Sigmoid colon (tissue), 7 donors: ENCODE measurements around the gene HPS5. TPM values are rescaled to one million over a fixed set of nuclear protein-coding genes. Genes with fewer than 3 reads are reported as not detected.

Experiments
- DNase-seq: peaks from one replicate; pipeline ENCODE4 v3.0.0-alpha.2; 2019
- H3K27ac ChIP-seq, 4 donors: fragments of 200-600 bp; sonication (generic); one replicate each; pipeline ENCODE4 v1.5.1; 2016 to 2019; ENCODE audit warnings: mild to moderate bottlenecking in 1 of 4
- H3K27me3 ChIP-seq, 3 donors: fragments of 200-600 bp; sonication (generic); one replicate each; pipeline ENCODE4 v1.5.1; 2019; ENCODE audit warnings: mild to moderate bottlenecking in 1 of 3
- H3K36me3 ChIP-seq, 4 donors: fragments of 200-600 bp; sonication (generic); one replicate each; pipeline ENCODE4 v1.5.1; 2016 to 2019
- H3K4me1 ChIP-seq, 4 donors: fragments of 200-600 bp; sonication (generic); one replicate each; pipeline ENCODE4 v1.5.1; 2017 to 2019
- H3K4me3 ChIP-seq, 4 donors: fragments of 200-600 bp; sonication (generic); one replicate each; pipeline ENCODE4 v1.5.1; 2017 to 2019; ENCODE audit warnings: mild to moderate bottlenecking in 2 of 4, moderate library complexity in 1 of 4
- H3K9me3 ChIP-seq, 4 donors: fragments of 200-600 bp in 3 of 4; sonication (generic) in 3 of 4; one replicate each; pipeline versions ENCODE4 v1.5.1 to v1.6.1; 2013 to 2019
- EP300 ChIP-seq, 4 donors: sonication (generic); formaldehyde crosslinking; IDR thresholded peaks; one replicate each; pipeline ENCODE4 v1.6.1; 2017; ENCODE audit warnings: antibody characterized with exemption in 4 of 4
- POLR2A ChIP-seq, 2 donors: fragments of 450-650 bp; IDR thresholded peaks; one replicate each; pipeline ENCODE4 v1.6.1; 2016; ENCODE audit warnings: antibody characterized with exemption in 2 of 2, mild to moderate bottlenecking in 2 of 2, moderate library complexity in 2 of 2
- POLR2AphosphoS5 ChIP-seq, 4 donors: sonication (generic); formaldehyde crosslinking; IDR thresholded peaks; one replicate each; pipeline ENCODE4 v1.6.1; 2017; ENCODE audit warnings: antibody characterized with exemption in 4 of 4
- WGBS, 2 donors: extraction: QIAGEN DNeasy Blood & Tissue Kit; methylation state at CpG; one replicate each; pipeline ENCODE4 v1.1.7; 2013; 5-methylcytosine and 5-hydroxymethylcytosine counted together
- intact Hi-C: fragments of 100-400 bp; cut with DNase I; formaldehyde crosslinking; loops from one replicate; pipeline ENCODE4 v1.15.1; 2023
- polyA plus RNA-seq, 3 donors: library from polyadenylated mRNA; stranded (reverse); fragments of 200-250 nt; gene quantifications; one replicate each; pipeline ENCODE4 v1.2.3, GENCODE V29; 2013
- total RNA-seq, 4 donors: library from RNA; depleted of rRNA; stranded (reverse); fragments of >200 nt; gene quantifications; one replicate each; pipeline ENCODE4 v1.1.0, GENCODE V29; 2016
- TF ChIP-seq, protein P1 (sequence below), 4 experiments: fragments of 450-650 bp in 3 of 4; fragments of 200-600 bp in 1 of 4; IDR thresholded peaks; one replicate each; pipeline ENCODE4 v1.5.1; 2016 to 2019; ENCODE audit warnings: antibody characterized with exemption in 4 of 4, mild to moderate bottlenecking in 3 of 4, moderate library complexity in 2 of 4
- donor health status: healthy with polysubstance abuse.
- donor health status: Bipolar disorder and iron deficiency.
- donor health status: healthy.

The HPS5 gene
- total and polyA plus RNA-seq, 7 donors = 4.2 to 28.5 (median 17.7) TPM

DNA sequence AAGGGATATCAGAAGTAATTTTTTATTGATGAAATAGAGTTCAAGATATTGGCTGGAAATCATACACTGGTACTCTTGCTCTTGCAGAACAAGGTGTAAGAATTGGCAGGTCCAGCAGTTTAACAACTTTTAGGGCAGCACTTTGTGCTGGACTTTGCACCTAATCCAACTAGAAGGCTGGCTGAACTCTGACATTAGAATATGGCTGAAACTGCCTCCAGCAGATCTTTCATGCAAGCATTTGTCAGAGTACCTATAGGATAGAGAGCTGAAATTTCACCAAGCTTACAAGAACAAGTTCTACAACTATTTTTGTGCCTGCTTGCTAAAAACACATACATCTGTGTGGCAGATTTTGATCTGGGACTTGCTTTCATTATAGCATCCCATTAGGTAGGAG lies 17.2 kb downstream of the HPS5 start:
- TF ChIP-seq POLR2A (IDR thresholded peaks at IDR 0.05) (no peak), POLR2AphosphoS5 (IDR thresholded peaks at IDR 0.05) (no peak), EP300 (IDR thresholded peaks at IDR 0.05) (no peak)
- TF ChIP-seq, protein P1, sequence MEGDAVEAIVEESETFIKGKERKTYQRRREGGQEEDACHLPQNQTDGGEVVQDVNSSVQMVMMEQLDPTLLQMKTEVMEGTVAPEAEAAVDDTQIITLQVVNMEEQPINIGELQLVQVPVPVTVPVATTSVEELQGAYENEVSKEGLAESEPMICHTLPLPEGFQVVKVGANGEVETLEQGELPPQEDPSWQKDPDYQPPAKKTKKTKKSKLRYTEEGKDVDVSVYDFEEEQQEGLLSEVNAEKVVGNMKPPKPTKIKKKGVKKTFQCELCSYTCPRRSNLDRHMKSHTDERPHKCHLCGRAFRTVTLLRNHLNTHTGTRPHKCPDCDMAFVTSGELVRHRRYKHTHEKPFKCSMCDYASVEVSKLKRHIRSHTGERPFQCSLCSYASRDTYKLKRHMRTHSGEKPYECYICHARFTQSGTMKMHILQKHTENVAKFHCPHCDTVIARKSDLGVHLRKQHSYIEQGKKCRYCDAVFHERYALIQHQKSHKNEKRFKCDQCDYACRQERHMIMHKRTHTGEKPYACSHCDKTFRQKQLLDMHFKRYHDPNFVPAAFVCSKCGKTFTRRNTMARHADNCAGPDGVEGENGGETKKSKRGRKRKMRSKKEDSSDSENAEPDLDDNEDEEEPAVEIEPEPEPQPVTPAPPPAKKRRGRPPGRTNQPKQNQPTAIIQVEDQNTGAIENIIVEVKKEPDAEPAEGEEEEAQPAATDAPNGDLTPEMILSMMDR (IDR thresholded peaks at IDR 0.05) = no peak
- Histone ChIP-seq H3K9me3 (no peaks in the 10 kb centered on the region), H3K36me3 (peaks cover 7 to 95% (median 24%) of the 10 kb centered on the region in 4 donors), H3K4me3 (no peak overlapping the region), H3K4me1 (no peaks in the 10 kb centered on the region), H3K27ac (no peak overlapping the region), H3K27me3 (no peaks in the 10 kb centered on the region)
- DNase-seq = no peak
- intact Hi-C loops = no loop called here

DNA sequence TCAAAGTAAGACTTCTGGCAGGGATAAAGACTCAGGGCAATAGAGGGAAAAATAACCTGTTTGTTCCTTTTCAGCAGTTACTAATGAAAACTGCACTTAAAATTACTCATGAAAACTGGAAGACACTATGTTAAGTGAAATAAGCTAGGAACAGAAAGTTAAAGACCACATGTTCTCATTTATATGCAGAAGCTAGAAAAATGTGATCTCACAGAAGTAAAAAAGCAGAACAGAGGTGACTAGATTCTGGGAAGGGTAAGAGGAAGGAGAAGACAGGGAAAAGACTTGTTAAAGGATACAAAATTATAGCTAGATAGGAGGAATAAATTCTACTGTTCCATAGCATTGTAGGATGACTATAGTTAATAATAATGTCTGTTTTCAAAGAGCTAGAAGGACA lies 22.2 kb downstream of the HPS5 start:
- Histone ChIP-seq H3K4me1 (no peaks in the 10 kb centered on the region), H3K9me3 (no peaks in the 10 kb centered on the region), H3K27me3 (no peaks in the 10 kb centered on the region), H3K27ac (no peak overlapping the region), H3K36me3 (peaks cover 8 to 96% (median 22%) of the 10 kb centered on the region in 4 donors), H3K4me3 (no peak overlapping the region)
- TF ChIP-seq, protein P1 (IDR thresholded peaks at IDR 0.05) = no peak
- TF ChIP-seq POLR2AphosphoS5 (IDR thresholded peaks at IDR 0.05) (no peak), EP300 (IDR thresholded peaks at IDR 0.05) (no peak), POLR2A (IDR thresholded peaks at IDR 0.05) (no peak)
- intact Hi-C loops = no loop called here
- no peak for DNase-seq

DNA sequence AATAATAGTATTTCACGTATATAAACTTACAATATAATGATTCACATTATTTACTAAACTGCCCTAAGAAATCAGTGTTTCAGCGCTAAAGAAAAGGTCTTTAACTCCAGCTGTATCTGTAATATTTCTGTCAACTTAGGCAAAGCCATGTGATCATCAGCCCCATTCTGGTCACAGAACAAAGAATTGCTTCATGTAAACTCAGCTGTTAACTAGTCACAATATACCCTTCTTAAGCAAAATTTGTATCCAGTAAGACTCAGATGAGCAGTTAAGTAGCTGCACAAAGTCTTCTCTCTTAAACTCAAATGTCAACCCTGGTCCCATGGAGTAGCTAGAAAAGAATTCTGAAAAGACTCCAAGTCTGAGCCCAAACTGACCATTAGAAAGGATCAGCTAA lies 26.6 kb downstream of the HPS5 start:
- no peak for TF ChIP-seq POLR2AphosphoS5 (IDR thresholded peaks at IDR 0.05)
- TF ChIP-seq POLR2A (IDR thresholded peaks at IDR 0.05) = no peak
- no peak for TF ChIP-seq EP300 (IDR thresholded peaks at IDR 0.05)
- TF ChIP-seq, protein P1 (IDR thresholded peaks at IDR 0.05) = no peak
- Histone ChIP-seq H3K27me3 (no peaks in the 10 kb centered on the region), H3K4me1 (no peaks in the 10 kb centered on the region), H3K9me3 (no peaks in the 10 kb centered on the region), H3K36me3 (peaks cover 16 to 97% (median 32%) of the 10 kb centered on the region in 4 donors), H3K27ac (no peak overlapping the region), H3K4me3 (no peak overlapping the region)
- WGBS, 2 donors = 91 to 92% methylated on average over 2 of the region's 2 CpGs
- no peak for DNase-seq
- intact Hi-C loops = no loop called here

DNA sequence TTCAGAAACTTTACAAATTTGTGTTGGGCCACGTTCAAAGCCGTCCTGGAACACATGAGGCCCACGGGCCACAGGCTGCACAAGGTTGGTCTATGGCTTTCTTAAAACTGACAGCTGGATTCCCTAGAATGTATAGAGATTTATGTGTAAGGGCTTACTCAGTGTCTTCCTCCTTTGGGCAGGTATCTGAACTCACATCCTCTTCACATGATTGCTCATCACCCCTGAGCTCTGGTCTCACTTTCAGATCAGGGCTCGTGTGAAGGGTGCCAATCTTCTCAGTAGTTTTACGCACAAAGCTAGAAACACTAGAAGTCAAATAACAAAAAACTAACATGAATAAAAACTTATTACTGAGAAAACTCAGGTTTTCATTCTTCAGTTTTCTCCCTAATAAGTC lies 27.1 kb downstream of the HPS5 start:
- WGBS, 2 donors = 92 to 95% methylated on average over 5 of the region's 5 CpGs
- H3K9me3 ChIP-seq = no peaks in the 10 kb centered on the region
- TF ChIP-seq POLR2A (IDR thresholded peaks at IDR 0.05) = no peak
- no peak for TF ChIP-seq EP300 (IDR thresholded peaks at IDR 0.05)
- TF ChIP-seq, protein P1 (IDR thresholded peaks at IDR 0.05) = no peak
- TF ChIP-seq POLR2AphosphoS5 (IDR thresholded peaks at IDR 0.05) = no peak
- no peak overlapping the region for H3K27ac ChIP-seq
- H3K27me3 ChIP-seq = no peaks in the 10 kb centered on the region
- DNase-seq = no peak
- intact Hi-C loops = no loop called here
- peaks cover 16 to 97% (median 32%) of the 10 kb centered on the region in 4 donors for H3K36me3 ChIP-seq
- no peak overlapping the region for H3K4me3 ChIP-seq
- no peaks in the 10 kb centered on the region for H3K4me1 ChIP-seq

DNA sequence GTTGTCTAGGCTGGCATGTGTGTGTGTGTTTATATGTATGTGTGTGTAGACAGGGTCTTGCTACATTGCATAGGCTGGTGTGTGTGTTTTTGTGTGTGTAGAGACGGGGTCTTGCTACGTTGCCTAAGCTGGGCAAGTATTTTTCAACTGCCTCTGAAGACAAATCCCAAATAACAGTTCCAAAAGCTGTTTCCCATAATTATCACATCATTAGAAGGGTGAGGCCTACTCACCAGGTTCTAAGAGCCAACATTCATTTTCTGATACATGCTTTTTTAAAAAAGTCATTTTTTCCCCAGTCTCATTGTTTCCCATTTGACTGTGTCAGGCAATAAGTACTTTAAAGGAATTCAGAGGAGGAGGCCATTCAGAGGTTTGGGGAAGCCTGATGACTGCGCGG lies 33.0 kb downstream of the HPS5 start:
- intact Hi-C loops = no loop called here
- TF ChIP-seq POLR2A (IDR thresholded peaks at IDR 0.05) (no peak), EP300 (IDR thresholded peaks at IDR 0.05) (no peak), POLR2AphosphoS5 (IDR thresholded peaks at IDR 0.05) (no peak)
- TF ChIP-seq, protein P1 (IDR thresholded peaks at IDR 0.05) = no peak
- H3K36me3 ChIP-seq = peaks cover 5 to 81% (median 19%) of the 10 kb centered on the region in 4 donors
- H3K4me1 ChIP-seq = no peaks in the 10 kb centered on the region
- H3K4me3 ChIP-seq = no peak overlapping the region
- H3K9me3 ChIP-seq = no peaks in the 10 kb centered on the region
- no peak for DNase-seq
- 97 to 98% methylated on average over 4 of the region's 4 CpGs for WGBS, 2 donors
- no peak overlapping the region for H3K27ac ChIP-seq
- no peaks in the 10 kb centered on the region for H3K27me3 ChIP-seq
